Stimulated activated naive CD4-positive, alpha-beta T cell (primary cell): ENCODE results near the gene SIRPA.

Experiments
- DNase-seq, 6 experiments: peaks; one replicate each; lab custom pipeline; 2025; lab: John Stamatoyannopoulos, UW

SIRPA gene

DNA sequence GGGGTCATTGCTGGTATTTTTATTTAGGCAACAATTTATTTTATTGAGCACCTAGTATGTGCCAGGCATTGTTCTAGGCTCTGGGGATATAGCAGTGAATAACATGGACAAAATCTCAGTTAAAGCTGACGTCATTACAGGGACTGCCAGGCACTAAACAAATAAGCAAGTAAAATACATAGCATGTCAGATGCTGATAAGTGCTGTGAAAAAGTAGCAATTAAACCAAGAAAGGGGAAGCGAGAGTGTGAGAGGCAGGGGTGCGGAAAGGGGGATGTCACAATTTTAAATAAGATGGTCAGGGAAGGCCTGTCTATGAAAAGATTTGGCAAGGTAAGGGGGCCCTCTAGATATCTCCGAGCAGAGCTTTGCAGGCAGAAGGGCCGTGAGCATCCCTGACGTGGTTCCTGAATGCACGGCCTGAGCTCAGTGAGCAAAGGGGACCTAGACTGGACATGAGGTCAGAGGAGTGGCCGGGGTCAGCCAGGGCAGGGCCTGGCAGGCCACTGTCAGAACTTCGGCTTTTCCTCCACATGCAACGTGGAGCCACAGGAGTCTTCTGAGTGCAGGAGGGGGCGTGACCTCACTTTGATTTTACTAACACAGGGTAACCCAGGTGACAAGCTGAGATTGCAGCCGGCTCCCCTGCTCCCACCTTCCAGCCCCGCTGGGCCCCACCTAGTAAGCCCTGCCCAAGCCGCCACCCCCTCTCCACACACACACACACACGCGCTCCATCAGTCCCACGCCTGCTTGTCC, 24.2 kb upstream of the SIRPA start:
- DNase-seq: no peak

- DNase-seq: no peak
Measured at GRCh38 chr20:1871807-1872458, 23.3 kb upstream of the SIRPA start.

GRCh38 chr20:1872459-1873097, 22.6 kb upstream of the SIRPA start:
- DNase-seq: no peak

DNA sequence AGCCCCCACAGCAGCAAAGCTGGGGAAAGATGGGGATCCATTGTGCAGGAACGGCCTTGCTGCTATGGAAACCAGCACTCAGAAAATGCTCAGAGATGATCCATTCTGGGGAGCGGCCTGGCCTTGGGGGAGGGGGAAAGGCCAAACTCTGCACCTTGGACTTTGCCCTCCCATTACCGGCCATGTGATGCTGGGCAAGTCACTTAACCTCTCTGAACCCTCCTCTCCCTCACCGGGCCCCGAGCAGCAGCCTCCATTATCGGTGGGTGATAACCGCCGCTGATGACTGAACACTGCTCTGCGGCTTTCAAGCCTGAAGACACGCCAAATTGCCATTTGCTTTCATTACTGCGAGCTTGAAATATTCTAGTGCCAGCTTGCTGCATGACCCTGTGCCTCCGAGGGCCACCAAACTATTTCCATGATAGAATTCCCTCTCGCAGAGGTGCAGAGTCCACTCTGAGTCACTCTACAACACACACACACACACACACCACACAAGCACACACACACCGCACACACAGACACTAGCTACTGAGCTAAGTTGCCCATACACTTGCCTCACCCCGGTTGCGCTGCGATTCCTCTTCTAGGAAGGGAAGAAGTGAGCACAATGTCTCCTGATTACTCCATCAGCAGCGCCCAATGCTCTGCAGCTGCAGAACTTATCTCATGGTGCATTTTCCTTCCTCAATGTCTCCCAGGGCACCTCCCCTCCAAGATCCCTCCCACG, 20.6 kb upstream of the SIRPA start:
- DNase-seq: no peak

DNA sequence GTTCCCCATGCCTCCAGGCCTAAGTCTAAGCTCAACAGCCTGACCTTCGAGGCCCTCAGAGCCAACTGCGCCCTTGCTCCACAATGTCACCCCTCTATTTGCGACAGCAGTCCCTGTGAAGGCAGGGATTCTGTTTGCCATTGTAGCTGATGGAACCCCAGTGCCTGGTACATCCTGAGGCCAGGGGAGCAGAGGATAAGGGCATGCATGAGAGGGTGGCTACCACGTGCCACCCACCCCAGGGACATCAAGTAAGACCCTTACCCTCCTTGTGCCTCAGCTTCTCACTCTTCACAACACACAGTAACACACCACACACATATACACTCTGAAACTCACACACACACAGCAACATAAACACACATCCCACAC, 20.0 kb upstream of the SIRPA start:
- DNase-seq: no peak

DNA sequence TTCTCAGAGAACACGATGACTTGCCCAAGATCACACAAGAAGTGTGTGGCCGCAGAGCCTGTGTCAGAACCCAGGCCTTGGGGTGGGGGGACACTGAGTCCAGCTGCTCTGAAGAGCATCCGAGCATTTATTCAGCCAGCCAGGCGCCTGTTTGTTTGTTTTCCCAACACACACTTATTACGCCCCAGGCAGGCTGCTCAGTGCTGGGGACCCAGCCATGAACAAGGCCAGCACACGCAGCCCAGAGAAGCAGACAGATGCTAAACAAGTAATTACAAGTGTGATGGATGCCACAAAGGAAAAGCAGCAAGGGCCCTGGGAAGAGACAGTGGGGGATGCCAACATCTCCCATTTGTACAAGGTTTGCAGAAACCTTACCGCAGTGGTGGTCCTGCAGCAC, 19.4 kb upstream of the SIRPA start:
- no peak for DNase-seq

DNA sequence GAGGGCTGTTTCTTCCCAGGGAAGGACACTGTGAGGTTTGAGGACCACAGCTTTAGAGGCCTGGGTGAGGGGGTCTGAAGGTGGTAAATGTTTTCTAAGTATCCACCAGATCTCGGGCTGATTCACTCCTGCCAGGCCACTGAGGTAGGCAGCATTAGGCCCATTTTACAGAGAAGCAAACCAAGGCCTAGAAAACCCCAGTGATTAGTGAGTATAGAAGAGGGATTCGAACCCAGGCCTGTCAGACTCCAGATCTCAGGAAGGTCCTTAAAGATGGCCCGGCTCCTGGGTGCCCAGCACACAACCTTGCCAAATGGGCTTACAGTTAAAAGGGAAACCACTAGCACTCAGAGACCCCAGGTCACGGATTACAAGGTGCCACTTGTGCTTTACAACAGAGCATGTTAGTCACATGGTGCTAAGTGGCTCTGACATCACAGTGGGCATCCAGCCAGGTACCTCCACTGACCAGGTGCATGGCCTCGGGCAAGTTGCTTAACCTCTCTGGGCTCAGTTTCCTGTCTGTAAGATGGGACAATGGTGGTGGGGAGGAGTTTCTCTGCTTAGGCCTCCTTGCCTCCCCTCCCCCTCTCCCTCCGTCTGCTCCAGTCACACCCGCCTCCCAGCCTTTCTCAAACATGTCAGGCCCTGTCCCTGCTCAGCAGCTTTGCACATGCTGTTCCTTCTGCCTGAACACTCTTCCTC, 18.8 kb upstream of the SIRPA start:
- no peak for DNase-seq

DNA sequence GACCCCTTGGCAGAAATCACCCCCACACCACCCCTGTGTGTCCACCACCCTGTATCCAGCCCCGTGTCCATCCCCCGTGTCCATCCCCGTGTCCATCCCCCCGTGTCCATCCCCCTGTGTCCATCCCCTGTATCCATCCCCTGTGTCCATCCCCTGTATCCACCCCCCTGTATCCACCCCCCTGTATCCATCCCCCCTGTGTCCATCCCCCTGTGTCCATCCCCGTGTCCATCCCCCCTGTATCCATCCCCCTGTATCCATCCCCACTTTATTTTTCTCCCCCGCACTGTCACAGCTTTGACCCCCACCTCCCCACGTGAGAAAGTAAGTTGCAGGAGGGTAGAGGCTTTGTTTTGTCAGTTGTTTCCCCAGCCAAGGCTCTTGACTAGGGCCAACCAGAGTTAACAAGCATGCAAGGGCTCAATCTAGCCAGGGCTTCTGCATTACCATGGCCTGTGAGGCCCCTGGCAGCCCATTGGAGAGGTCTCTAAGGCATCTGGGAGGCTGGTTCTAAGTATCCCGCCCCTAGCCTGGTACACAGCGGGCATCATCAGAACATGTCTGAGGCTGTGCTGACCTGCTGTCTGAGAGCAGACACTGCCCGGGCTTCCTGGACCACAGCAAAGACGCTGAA, 18.1 kb upstream of the SIRPA start:
- peak in 2 of 6 experiments; percentile 3 to 7 for DNase-seq

DNA sequence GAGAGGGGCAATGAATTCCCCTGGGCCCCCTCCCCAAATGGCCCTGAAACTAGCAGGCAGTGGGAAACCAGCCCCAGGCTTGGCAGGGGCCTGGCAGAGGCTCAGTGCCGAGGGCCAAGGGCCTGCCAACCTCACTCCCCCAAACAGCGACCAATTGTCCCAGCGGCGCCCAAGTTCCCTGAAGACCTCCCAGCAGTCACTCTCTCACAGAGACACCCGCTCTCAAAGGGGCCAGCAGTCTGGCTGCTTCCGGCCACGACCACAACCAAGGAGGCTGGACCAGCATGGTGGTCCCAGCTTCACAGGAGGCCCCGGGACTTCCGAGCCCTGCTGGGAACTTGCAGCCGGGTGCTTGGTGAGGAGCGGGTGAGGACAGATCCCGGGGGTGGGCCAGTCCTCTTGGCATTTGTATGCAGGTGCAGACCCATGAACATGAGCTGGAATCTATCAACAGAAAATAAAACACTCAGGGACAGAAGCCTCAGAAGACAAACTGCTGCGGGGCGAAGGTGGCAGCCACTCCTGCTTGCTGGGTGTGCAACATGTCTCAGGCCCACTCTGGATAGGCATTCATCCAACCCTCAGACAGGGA, 17.5 kb upstream of the SIRPA start:
- DNase-seq: no peak

GRCh38 chr20:1879369-1879768, 15.8 kb upstream of the SIRPA start:
- DNase-seq: no peak

GRCh38 chr20:1879934-1880333, 15.3 kb upstream of the SIRPA start:
- DNase-seq: no peak

DNA sequence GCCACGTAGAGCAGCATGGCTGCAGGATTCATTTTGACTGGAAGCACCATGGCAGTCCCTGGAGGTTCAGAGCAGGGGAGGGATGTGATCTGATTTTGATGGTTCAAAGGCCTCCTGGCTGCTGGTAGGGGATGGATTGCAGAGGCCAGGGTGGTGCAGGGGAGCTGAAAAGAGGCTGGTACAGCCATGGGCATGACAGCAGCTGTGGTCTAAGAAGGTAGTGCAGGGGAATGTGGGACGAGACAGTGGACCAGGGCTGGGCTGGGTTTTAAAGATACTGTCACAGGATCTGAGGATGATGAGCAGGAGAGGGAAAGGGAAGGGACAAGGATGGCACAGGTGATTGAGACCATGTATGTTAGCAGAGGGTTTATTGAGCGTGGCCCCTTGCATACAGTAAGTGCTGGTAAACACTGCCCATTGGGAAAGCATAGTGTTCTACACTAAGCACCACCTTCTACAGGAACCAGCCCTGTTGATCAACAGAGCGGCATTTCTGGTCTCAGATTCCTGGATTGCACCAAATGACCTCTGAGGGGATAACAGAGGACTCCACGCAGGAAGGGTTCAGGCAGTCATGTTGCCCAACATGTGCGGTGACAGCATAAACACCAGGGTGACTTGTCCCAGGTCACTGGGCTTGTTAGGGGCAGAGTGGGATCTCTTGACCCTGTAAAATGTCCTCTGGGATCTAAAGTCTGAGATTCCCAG, 14.5 kb upstream of the SIRPA start:
- DNase-seq: no peak

- no peak for DNase-seq
Measured at GRCh38 chr20:1881240-1881835, 13.9 kb upstream of the SIRPA start.

- DNase-seq: no peak
Measured at GRCh38 chr20:1882026-1882425, 13.2 kb upstream of the SIRPA start.

DNA sequence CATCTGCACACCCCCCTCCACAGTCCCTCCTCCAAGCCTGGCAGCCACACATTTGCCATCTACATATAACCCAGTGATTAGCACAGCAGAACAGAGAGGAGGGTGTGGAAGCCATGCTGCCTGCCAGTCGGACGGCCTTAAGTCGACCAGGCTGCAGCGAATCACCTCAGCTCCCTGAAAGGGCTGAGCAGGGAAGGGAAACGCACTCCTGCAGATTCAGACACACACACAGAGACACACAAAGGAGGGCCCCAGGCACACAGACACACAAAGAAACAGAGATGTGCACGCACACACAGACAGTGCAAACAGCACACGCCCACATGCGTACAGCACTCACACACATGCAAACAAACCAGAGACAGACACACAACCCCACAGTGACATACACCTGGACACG, 11.2 kb upstream of the SIRPA start:
- DNase-seq: no peak

GRCh38 chr20:1885254-1885653, 10.0 kb upstream of the SIRPA start:
- no peak for DNase-seq

DNA sequence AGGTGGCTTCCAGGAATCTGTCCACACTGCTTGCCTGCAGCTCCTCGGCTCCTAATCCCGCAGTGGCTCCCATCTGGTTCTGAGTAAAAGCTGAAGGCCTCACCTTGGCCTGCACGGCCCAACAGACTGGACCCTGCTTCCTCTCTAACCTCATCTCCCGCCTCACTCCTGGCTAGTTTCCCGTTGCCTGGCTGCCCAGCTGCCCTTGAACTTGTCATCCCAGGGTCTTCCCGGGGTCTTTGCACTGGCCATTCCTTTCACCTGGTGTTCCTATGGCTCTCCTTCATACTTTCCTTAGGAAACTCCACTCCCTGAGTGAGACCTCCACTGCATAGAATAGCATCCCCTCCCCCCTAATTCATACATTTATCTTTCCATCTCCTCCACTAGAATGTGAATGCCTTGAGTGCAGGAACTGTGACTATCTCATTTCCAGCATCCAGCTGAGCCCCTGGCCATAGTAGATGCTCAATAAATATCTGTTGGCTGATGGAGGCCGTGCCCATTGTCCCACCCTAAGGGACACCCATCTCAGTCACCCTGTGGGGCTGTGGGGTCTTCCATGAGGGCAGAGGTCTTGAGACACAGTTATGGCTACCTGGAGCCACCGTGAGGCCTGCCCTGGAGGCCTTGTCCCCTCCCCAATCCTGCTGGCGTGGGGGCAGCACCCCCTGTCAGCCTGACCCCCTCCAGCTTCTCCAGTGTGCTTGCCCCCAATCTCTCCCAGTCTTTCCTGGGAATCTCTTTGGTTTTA, 9.1 kb upstream of the SIRPA start:
- DNase-seq: no peak

DNA sequence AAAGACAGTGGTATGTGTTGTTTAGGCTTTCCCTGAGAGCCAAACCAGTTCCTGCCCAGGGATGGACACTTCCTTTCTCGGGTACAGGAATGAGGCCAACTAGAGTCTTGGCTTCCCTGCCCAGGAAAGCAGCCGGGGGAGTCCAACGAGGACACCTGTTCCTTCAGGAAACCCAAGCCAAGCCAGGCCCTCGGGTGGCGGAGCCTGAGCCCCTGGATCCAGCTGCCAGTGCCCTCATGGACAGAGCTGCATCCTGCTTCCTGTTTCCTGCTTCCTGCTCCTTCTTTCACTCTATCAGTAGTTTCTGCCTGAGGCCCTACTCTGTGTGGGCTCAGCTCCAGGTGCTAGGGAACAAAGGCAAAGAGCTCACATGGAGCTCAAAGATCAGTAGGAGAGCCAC, 7.9 kb upstream of the SIRPA start:
- no peak for DNase-seq

DNA sequence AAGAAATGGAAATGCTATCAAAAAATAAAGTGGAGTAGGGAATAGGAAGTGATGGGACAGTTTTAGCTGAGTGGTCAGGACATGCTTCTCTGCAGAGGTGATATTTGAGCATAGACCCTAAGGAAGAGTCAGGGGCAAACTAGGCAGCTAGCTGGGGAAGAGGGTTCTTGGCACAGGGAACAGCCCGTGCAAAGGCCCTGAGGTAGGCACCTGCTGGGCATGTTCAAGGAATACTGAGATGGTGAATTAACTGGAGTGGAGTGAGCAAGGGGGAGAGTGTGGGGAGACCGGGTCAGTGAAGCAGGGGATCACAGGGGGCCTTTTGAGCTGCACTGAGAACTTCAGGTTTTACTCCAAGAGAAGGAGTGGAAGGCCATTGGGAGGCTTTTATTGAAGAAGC, 7.5 kb upstream of the SIRPA start:
- DNase-seq: no peak
